Right ventricle myocardium superior (tissue), 1 donor: ENCODE data around the gene HYAL4. TPM values are rescaled to one million over a fixed set of nuclear protein-coding genes. Genes with fewer than 3 reads are reported as not detected.
"Not testable (repeated sequence)": the region's sequence is repeated elsewhere in the genome, so short reads cannot be mapped to it uniquely, and the experiment has no call there.

Experiments used
- ATAC-seq: fragments of 200-7000 bp; cut with Tn5 transposase; one replicate; pipeline ENCODE4 v1.9.1; 2020; ENCODE audit warnings: mild to moderate bottlenecking; ENCODE audit not compliant: poor library complexity
- DNase-seq: peaks from one replicate; pipeline ENCODE4 v3.0.0-alpha.2; 2020
- intact Hi-C: fragments of 100-400 bp; cut with DNase I; formaldehyde crosslinking; loops from one replicate; pipeline ENCODE4 v1.11.2; 2022
- total RNA-seq: library from RNA; stranded (reverse); fragmentation: NEBNext Ultra II Directional; extraction: Animal tissue kit (Norgen Biotek cat#: 25700); gene quantifications from one replicate; pipeline ENCODE4 v1.2.1, GENCODE V29; 2021
- donor health status: DM: no; HTN: yes; CAD: no; lungs with severe emphysema.

Gene HYAL4
- total RNA-seq, 1 donor from 2014 or later = not detected

DNA sequence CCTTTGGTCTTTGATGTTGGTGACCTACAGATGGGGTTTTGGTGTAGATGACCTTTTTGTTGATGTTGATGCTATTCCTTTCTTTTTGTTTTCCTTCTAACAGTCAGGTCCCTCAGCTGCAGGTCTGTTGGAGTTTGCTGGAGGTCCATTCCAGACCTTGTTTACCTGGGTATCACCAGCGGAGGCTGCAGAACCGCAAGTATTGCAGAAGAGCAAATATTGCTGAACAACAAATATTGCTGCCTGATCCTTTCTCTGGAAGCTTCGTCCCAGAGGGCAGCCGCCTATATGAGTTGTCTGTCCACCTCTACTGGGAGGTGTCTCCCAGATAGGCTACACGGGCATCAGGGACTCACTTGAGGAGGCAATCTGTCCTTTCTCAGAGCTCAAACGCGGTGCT, 827 bp upstream of the HYAL4 start:
- DNase-seq, ATAC-seq, intact Hi-C loops: not testable (repeated sequence)

DNA sequence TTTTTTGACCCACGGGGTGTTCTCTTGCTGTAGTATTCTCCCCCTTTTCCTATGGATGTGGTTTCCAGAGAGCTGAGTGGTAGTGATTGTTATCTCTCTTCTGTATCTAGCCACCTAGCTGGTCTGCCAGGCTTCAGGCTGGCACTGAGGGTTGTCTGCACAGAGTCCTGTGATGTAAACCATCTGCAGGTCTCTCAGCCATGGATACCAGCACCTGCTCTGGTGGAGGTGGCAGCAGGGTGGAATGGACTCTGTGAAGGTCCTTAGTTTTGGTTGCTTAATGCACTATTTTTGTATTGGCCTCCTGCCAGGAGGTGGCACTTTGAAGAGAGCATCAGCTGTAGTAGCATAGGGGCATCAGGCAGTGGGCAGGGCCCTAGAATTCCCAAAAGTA, 851 bp downstream of the HYAL4 start:
- intact Hi-C loops = no loop called here
- ATAC-seq (no peak), DNase-seq (no peak)

DNA sequence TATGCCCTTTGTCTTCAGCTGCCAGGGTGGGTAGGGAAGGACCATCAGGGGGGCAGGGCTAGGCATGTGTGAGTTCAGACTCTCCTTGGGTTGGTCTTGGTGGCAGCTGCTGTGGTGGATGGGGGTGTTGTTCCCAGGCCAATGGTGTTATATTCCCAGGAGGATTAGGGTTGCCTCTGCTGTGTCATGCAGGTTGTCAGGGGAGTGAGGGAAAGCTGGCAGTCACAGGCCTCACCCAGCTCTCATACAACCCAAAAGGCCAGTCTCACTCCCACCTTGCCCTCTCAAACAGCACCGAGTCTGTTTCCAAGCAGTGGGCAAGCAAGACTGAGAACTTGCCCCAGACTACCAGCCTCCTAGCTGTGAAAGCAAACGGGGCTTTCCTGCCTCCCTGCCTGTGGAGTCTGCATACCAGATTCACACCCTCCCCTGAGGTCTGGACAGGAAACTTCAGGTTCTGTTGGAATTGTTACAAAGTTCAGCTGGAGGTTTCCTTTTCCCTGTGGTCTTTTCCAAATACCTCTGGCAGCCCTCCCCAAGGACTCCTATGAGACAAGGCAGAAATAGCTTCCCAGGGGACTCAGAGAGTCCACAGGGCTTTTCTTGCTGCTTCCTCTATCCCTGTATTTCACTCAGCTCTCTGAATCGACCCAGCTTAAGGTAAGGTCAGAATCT, 1.4 kb downstream of the HYAL4 start:
- intact Hi-C loops = no loop called here
- DNase-seq = no peak

DNA sequence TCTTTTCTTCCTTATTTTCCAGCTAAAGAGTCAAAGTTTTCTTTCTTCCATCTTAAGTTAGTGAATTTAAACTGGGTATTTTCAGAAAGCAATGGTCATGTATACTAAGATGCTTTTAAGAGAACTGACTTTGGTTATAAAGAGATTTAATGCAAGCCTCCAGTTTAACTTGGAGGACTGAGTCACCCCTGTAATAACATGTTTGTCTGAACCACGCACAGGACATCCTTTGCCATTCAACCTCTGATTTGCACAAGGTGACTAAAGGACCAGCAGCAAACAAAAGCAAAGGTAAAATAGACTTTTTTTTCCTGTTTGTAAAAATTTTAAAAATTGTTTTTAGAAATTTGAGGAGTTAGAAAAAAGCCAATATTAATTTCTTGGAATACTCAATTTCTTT, 2.9 kb downstream of the HYAL4 start:
- intact Hi-C loops = no loop called here
- DNase-seq (no peak), ATAC-seq (no peak)

More for the DNA sequence above, 1.4 kb downstream of the HYAL4 start:
- no peak for ATAC-seq

- no peak for ATAC-seq
- intact Hi-C loops = no loop called here
- no peak for DNase-seq
Measured at GRCh38 chr7:123849855-123850254, 4.9 kb downstream of the HYAL4 start.

DNA sequence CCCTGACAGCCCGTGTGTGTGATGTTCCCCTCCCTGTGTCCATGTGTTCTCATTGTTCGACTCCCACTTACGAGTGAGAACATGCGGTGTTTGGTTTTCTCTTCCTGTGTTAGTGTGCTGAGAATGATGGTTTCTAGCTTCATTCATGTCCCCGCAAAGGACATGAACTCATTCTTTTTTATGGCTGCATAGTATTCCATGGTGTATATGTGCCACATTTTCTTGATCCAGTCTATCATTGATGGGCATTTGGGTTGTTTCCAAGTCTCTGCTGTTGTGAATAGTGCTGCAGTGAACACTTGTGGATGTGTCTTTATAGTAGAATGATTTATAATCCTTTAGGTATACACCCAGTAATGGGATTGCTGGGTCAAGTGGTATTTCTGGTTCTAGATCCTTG, 6.4 kb downstream of the HYAL4 start:
- intact Hi-C loops, DNase-seq, ATAC-seq: not testable (repeated sequence)

DNA sequence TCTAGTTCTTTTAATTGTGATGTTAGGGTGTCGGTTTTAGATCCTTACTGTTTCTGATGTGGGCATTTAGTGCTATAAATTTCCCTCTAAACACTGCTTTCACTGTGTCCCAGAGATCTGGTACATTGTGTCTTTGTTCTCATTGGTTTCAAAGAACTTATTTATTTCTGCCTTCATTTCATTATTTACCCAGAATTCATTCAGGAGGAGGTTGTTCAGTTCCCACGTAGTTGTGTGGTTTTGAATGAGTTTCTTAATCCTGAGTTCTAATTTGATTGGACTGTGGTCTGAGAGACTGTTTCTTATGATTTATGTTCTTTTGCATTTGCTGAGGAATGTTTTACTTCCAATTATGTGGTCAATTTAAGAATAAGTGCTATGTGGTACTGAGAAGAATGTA, 9.3 kb downstream of the HYAL4 start:
- DNase-seq, intact Hi-C loops, ATAC-seq: not testable (repeated sequence)

DNA sequence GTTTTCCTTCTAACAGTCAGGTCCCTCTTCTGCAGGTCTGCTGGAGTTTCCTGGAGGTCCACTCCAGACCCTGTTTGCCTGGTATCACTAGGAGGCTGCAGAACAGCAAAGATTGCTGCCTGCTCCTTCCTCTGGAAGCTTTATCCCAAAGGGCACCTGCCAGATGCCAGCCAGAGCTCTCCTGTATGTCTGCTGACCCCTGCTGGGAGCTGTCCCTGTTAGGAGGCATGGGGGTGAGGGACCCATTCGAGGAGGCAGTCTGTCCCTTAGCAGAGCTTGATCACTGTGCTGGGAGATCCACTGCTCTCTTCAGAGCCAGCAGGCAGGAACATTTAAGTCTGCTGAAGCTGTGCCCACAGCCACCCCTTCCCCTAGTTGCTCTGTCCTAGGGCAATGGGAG, 11.5 kb downstream of the HYAL4 start:
- ATAC-seq, DNase-seq, intact Hi-C loops: not testable (repeated sequence)

DNA sequence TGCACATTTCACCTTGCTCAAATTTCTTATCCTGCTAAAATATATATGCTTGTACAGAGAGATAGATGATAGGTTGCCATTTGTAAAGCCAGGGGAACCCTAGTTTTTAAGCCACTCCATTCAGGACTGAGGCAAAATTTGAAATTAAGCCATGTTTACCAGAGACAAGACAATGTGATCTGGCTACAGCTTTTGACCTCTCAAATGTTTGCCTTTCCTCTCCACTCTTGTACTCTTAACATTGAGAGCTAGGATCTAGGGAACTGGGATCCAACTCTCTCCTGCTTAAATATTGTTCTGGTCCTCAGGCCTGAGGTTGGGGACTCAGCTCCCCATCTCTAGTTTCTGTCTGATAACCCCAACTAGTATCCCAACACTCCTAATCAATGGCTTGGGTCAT, 15.9 kb downstream of the HYAL4 start:
- intact Hi-C loops = loop anchor here (5.0 to 10.0 kb wide), 3 partner anchors 174 to 276 kb away; no protein-coding TSS in a partner anchor
- ATAC-seq (no peak), DNase-seq (no peak)

DNA sequence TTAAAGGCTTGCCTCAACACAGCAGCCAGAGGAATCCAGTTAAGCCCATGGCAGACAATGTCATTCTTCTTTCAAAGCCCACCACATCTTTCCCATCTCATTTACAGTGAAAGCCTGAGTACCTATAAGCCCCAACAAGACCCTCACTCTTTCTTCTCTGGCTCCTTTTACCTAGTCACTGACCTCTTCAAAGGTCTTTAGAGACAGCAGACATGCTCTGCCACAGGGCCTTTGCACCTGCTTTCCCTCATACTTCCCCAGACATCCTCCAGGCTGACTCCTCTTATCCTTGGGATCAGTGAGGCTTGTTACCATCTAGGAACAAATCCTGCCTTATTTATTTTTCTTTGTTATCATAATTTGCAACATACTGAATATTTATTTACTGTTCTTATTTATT, 17.8 kb downstream of the HYAL4 start:
- no peak for ATAC-seq
- intact Hi-C loops = loop anchor here (5.0 to 10.0 kb wide), 3 partner anchors 175 to 278 kb away; no protein-coding TSS in a partner anchor

DNA sequence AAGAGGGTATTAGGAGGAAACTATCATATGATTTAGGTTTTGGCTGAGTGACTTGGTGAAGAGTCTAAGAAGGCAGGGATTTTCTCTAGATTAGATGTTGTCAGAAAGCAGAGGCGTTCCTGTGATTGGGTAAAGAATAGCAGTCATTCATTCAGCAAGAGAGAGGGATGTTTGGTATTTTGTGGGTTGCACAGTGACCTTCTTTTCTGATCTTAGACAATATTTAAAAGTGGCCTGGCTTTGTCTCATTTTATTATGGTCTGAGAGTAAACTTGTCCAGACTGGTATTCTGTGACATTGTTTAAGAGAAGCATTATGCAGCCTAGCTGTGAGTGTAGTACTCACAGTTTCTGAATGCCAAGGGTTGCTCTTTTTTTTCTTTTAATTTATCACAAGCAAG, 18.5 kb downstream of the HYAL4 start:
- intact Hi-C loops = loop anchor here (5.0 to 10.0 kb wide), 3 partner anchors 176 to 279 kb away; no protein-coding TSS in a partner anchor
- ATAC-seq (no peak), DNase-seq (no peak)

More for the DNA sequence above, 17.8 kb downstream of the HYAL4 start:
- no peak for DNase-seq

DNA sequence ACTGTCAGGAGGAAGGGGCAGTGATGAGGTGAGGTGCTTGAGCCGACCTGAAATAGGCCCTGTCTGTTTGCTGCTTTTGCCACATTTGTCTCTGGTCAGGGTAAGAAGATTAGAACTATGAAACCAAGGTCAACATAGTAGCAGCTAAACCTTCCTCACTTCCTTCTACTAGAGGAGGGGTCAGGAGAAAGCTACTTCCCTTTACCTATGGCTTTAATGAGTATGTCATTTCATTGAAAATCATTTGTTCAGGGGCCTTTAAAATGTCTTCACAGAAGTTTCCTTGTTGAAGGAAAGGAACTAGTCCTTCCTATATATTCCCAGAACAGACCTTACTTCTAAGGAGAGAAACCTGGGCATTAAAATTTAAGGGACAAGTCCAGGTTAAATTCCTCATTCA, 19.0 kb downstream of the HYAL4 start:
- intact Hi-C loops = loop anchor here (5.0 to 10.0 kb wide), 3 partner anchors 177 to 279 kb away; no protein-coding TSS in a partner anchor
- ATAC-seq (no peak), DNase-seq (no peak)

GRCh38 chr7:123864436-123864835, 19.5 kb downstream of the HYAL4 start:
- intact Hi-C loops = loop anchor here (5.0 to 10.0 kb wide), 3 partner anchors 177 to 280 kb away; no protein-coding TSS in a partner anchor
- ATAC-seq (no peak), DNase-seq (no peak)

- intact Hi-C loops = loop anchor here (5.0 to 10.0 kb wide), 3 partner anchors 178 to 280 kb away; no protein-coding TSS in a partner anchor
- ATAC-seq = no peak
Measured at GRCh38 chr7:123864966-123865365, 20.0 kb downstream of the HYAL4 start.

GRCh38 chr7:123865517-123866117, 20.6 kb downstream of the HYAL4 start:
- DNase-seq (no peak), ATAC-seq (peak; percentile 90)
- intact Hi-C loops = loop anchor here (10.0 kb wide), 2 partner anchors 231 to 281 kb away; no protein-coding TSS in a partner anchor

More at GRCh38 chr7:123864966-123865365, 20.0 kb downstream of the HYAL4 start:
- no peak for DNase-seq

DNA sequence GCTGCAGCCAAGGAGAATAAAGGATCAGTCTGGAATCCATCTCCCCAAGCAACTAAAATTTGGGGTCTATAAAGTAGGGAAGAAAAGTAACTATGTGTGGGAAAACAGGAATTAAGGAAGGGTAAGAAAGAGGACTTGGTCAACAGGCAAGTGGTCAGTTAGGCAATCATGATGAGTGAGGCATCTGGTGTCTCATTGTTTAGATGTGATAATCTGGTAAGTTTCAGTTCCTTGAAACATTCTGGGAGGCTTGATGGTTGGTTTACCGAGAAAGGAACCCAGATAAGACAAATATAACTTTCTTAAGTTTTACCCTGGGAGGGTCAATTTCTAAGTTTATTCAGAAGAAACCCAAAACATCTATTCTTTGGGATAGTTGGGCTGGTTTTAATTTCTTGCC, 22.3 kb downstream of the HYAL4 start:
- ATAC-seq (no peak), DNase-seq (no peak)
- intact Hi-C loops = loop anchor here (10.0 kb wide), 2 partner anchors 232 to 282 kb away; no protein-coding TSS in a partner anchor

- DNase-seq = peak; percentile 40
- intact Hi-C loops = loop anchor here (5.0 kb wide), 2 partner anchors 75 to 380 kb away; no protein-coding TSS in a partner anchor
Measured at GRCh38 chr7:123871998-123872867, 27.3 kb downstream of the HYAL4 start.

GRCh38 chr7:123872908-123873307, 27.9 kb downstream of the HYAL4 start:
- intact Hi-C loops = loop anchor here (5.0 kb wide), 2 partner anchors 76 to 381 kb away; no protein-coding TSS in a partner anchor
- ATAC-seq (no peak), DNase-seq (no peak)

More at GRCh38 chr7:123871998-123872867, 27.3 kb downstream of the HYAL4 start:
- ATAC-seq = peak; percentile 92
